Renal cortical epithelial cell (primary cell): ENCODE measurements around the gene NEU1. TPM values are rescaled to one million over a fixed set of nuclear protein-coding genes. Genes with fewer than 3 reads are reported as not detected.
"Not testable (repeated sequence)": the region's sequence is repeated elsewhere in the genome, so short reads cannot be mapped to it uniquely, and the experiment has no call there.

Experiments used
- DNase-seq: peaks from one replicate; pipeline ENCODE4 v3.0.0-alpha.2; 2011; ENCODE audit warnings: low read depth
- total RNA-seq: library from RNA; depleted of rRNA; stranded (reverse); fragments of >200 nt; gene quantifications from 2 replicates; pipeline ENCODE4 v1.2.3, GENCODE V29; 2014

The NEU1 gene
- total RNA-seq, 1 donor from 2014 or later, result 112 TPM

GRCh38 chr6:31838968-31839367, 23.7 kb downstream of the NEU1 start:
- DNase-seq, result no peak

- DNase-seq, result not testable (repeated sequence)
Observed at GRCh38 chr6:31838114-31838553, 24.5 kb downstream of the NEU1 start.

- DNase-seq, result no peak
Observed at GRCh38 chr6:31837369-31838113, 25.1 kb downstream of the NEU1 start.

DNA sequence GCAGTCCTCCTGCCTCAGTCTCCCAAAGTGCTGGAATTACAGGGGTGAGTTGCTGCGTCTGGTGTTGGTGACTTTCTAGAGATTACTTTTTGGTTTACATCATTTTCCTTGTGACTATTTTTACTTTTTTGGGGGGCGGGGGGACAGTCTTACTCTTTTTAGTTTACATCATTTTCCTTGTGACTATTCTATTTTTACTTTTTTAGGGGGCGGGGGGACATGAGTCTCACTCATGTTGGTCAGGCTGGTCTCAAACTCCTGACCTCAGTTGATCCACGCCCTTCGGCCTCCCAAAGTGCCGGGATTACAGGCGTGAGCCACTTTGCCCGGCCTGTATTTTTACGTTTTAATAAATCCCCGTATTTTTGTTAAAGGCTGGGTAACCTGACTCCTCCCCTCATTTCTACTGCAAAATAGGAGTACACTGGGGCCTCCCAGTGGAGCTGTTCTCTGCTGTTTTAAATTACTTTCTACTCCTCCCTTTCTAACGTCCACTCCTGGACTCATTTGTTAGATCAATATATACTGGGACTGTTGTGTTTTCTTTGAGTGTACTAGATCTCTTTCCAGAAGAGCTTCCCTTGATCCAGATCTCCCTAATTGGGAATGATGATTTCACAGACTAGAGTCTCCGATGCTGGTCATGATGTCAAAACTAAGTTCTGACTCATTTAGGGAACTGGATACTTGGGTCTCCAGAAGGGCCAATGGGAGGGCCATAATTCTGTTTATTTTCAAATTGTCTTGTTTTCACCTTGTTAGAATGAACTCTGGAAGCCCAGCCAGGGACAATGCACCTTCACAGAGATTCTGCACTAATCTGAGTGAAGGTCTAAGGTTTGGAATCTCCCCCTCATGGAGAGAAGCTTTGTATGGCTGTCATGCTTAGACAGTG, 25.9 kb downstream of the NEU1 start:
- peak; percentile 26 for DNase-seq

DNA sequence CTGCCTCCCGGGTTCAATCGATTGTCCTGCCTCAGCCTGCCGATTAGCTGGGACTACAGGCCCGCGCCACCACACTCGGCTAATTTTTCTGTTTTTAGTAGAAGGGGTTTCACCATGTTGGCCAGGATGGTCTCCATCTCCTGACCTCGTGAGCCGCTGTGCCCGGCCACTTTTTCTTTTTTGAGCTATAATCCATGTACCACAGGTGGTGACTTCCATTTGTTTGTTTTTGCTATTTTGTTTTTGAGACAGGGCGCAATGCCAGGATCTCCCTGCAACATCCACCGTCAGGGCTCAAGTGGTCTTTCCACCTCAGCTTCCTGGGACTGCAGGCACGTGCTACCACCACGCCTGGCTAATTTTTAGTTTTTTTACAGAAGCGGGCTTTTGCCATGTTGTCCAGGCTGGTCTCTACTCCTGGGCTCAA, 26.6 kb downstream of the NEU1 start:
- no peak for DNase-seq

GRCh38 chr6:31834367-31835250, 28.0 kb downstream of the NEU1 start:
- DNase-seq, result peak; percentile 72

- no peak for DNase-seq
Observed at GRCh38 chr6:31831350-31832215, 31.0 kb downstream of the NEU1 start.

GRCh38 chr6:31830886-31831335, 31.7 kb downstream of the NEU1 start:
- DNase-seq, result no peak

DNA sequence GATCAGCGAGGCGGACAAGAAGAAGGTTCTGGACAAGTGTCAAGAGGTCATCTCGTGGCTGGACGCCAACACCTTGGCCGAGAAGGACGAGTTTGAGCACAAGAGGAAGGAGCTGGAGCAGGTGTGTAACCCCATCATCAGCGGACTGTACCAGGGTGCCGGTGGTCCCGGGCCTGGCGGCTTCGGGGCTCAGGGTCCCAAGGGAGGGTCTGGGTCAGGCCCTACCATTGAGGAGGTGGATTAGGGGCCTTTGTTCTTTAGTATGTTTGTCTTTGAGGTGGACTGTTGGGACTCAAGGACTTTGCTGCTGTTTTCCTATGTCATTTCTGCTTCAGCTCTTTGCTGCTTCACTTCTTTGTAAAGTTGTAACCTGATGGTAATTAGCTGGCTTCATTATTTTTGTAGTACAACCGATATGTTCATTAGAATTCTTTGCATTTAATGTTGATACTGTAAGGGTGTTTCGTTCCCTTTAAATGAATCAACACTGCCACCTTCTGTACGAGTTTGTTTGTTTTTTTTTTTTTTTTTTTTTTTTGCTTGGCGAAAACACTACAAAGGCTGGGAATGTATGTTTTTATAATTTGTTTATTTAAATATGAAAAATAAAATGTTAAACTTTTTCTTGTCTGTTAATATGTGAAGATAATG, 32.9 kb downstream of the NEU1 start:
- DNase-seq, result peak; percentile 57

- peak; percentile 99 for DNase-seq
Observed at GRCh38 chr6:31827286-31828079, 35.1 kb downstream of the NEU1 start, which contains the start of gene HSPA1B. Gene HSPA1B, plus strand, starts transcription at chr6:31827738. Its CDS starts 213 bp downstream, at chr6:31827951.

DNA sequence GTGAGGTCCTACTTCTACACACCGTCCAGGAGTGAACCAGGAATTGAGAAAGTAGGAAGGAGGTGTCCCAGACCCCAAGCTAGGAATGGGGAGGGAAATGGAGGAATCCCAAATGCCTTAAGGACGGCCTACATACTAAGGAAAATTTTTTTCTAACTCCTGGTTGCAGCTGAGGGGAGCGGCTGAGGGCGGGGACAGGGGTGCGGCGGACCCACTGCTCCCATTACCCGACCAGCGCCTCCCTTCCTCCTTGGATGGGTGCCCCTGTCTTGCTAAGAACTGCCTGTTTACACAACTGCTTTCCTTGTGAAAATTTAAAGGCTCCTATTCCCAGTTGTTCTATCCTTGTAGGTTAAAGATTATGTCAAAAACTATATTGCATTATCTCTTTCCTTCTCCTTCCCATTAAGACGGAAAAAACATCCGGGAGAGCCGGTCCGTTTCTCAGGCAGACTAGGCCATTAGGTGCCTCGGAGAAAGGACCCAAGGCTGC, 35.8 kb downstream of the NEU1 start:
- no peak for DNase-seq

GRCh38 chr6:31825553-31825952, 37.1 kb downstream of the NEU1 start:
- DNase-seq, result no peak

DNA sequence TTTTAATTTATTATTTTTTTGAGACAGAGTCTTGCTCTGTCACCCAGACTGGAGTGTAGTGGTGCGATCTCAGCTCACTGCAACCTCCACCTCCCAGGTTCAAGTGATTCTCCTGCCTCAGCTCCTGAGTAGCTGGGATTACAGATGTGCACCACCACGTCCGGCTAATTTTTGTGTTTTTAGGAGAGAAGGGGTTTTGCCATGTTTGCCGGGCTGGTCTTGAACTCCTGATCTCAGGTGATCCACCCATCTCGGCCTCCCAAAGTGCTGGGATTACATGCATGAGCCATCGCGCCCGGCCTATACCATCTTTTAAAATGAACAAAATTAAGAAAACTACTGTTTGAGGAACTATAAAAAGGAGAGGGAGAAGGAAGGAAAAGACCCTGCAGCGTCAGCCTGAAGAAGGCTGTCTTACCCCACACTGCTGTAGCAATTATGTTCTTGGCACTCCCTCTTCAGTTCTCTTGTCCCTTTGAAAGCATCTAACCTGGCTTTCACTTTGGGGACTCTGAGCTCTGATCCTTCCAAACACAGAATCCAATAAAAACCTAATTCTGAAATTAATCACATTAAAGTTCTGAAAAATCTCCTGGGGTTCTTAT, 38.9 kb downstream of the NEU1 start:
- DNase-seq, result not testable (repeated sequence)

- peak; percentile 73 for DNase-seq
Observed at GRCh38 chr6:31822036-31822821, 40.4 kb downstream of the NEU1 start.

- no peak for DNase-seq
Observed at GRCh38 chr6:31821301-31822035, 41.2 kb downstream of the NEU1 start.

DNA sequence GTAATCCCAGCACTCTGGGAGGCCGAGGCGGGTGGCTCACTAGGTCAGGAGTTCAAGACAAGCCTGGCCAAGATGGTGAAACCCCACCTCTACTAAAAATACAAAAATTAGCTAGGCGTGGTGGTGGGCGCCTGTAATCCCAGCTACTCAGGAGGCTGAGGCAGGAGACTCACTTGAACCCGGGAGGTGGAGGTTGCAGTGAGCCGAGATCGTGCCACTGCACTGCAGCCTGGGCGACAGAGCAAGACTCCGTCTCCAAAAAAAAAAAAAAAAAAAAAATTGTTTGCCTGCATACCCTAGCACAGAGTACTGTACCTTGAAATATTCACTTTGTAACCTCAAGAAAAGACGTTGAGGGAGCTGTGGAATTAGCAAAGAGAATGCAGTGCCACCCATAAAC, 42.2 kb downstream of the NEU1 start:
- DNase-seq, result not testable (repeated sequence)

DNA sequence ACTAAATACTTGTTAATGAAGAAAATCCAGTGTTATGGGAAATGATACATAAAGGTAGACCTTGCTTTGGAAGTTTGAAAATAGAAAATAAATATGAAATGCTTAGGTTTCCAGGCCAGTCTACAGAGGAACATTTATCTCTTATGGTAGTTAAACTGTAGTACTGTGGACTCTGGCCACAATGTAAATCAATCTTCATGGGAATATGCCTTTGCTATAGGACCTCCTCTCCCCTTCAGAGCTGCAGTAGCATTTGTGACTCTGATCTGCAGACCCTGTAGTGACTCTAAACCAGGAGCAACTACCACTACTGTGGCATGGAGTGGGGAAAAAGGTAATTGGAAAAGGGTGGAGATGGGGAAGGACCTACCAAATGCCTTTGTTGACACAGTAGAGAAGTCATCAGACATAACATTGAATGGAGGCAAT, 42.7 kb downstream of the NEU1 start:
- DNase-seq, result no peak
